Fibroblast of lung (primary cell): Measurements from ENCODE around the gene GPC3.

Experiments
- EZH2 ChIP-seq: IDR thresholded peaks from 2 replicates; pipeline ENCODE4 v1.5.1; 2012; ENCODE audit warnings: low read length, control low read depth, mild to moderate bottlenecking; ENCODE audit errors: missing control alignments
- TF ChIP-seq, protein P1 (sequence below), 2 donors: IDR thresholded peaks in 1 of 2; conservative IDR thresholded peaks in 1 of 2; 1 replicate in 1 of 2; 2 replicates in 1 of 2; pipeline ENCODE4 v1.5.1; 2011 to 2012; ENCODE audit warnings: low read length in 2 of 2, control low read depth in 1 of 2, inconsistent platforms in 1 of 2, low read depth in 1 of 2, mild to moderate bottlenecking in 1 of 2

- TF ChIP-seq, protein P1, sequence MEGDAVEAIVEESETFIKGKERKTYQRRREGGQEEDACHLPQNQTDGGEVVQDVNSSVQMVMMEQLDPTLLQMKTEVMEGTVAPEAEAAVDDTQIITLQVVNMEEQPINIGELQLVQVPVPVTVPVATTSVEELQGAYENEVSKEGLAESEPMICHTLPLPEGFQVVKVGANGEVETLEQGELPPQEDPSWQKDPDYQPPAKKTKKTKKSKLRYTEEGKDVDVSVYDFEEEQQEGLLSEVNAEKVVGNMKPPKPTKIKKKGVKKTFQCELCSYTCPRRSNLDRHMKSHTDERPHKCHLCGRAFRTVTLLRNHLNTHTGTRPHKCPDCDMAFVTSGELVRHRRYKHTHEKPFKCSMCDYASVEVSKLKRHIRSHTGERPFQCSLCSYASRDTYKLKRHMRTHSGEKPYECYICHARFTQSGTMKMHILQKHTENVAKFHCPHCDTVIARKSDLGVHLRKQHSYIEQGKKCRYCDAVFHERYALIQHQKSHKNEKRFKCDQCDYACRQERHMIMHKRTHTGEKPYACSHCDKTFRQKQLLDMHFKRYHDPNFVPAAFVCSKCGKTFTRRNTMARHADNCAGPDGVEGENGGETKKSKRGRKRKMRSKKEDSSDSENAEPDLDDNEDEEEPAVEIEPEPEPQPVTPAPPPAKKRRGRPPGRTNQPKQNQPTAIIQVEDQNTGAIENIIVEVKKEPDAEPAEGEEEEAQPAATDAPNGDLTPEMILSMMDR (conservative IDR thresholded peaks at IDR 0.05 in 1 of 2, IDR thresholded peaks at IDR 0.05 in 1 of 2; ENCODE audit: low read depth in 1 of 2, low read length in 2 of 2) = no peak
- TF ChIP-seq EZH2 = no peak
Measured at GRCh38 chrX:133918361-133918771, 67.0 kb downstream of the GPC3 start.
